ENCODE results near the gene MRTFA. TPM values are rescaled to one million over a fixed set of nuclear protein-coding genes. Genes with fewer than 3 reads are reported as not detected.

Gene MRTFA
- total RNA-seq, 1 experiment from 2014 or later = 28.0 TPM

DNA sequence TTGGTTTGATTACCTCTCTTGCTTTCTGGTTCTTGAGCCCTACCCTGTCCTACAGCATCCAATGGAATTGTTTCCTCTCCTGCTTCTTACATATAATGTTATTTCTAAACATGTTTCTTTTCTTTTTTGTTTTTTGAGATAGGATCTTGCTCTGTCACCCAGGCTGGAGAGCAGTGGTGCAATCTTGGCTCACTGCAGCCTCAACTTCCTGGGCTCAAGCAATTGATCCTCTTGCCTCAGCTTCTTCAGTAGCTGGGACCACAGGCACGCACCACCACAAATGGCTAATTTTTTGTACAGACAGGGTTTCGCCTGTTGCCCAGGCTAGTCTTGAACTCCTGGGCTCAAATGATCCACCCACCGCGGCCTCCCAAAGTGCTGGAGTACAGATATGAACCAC is 160.2 kb downstream of the MRTFA start:
- H3K4me3 ChIP-seq (replicated peaks in 1 of 2; ENCODE audit: low read depth in 1 of 2, low read length in 2 of 2) = no peak overlapping the region
- H3K9me2 ChIP-seq (ENCODE audit: insufficient read depth) = 0 out of 2 replicates have a peak, but pooled peaks cover 2% of the 10 kb centered on the region
- intact Hi-C loops (cut with micrococcal nuclease) = no loop called here
- no peaks in the 10 kb centered on the region for H3K36me3 ChIP-seq (ENCODE audit: control insufficient read depth in 1 of 2, insufficient read depth in 2 of 2, low read length in 2 of 2)
- BruUV-seq (replicated peaks) = no TSS peak
- ChIA-PET CTCF (no interaction called here), POLR2A (no interaction called here), RAD21 (ENCODE audit: low non-redundant PET in 1 of 2, low total read pairs in 2 of 2, uncharacterized antibody in 2 of 2, unreplicated experiment in 2 of 2) (no interaction called here)
- H3K79me2 ChIP-seq (ENCODE audit: insufficient read depth, low read length) = no peaks in the 10 kb centered on the region; the same call in 1 of the 2 replicates
- H3K4me2 ChIP-seq (ENCODE audit: low read length) = no peak overlapping the region
- H2AFZ ChIP-seq (ENCODE audit: low read depth, low read length, poor library complexity, severe bottlenecking) = no peak overlapping the region
- DNase-seq (ENCODE audit: low read depth, low spot score) (no peak), ATAC-seq (no peak)
- no peaks in the 10 kb centered on the region for H3K9me3 ChIP-seq (ENCODE audit: control insufficient read depth in 1 of 2, insufficient read depth in 1 of 2, low read depth in 1 of 2, low read length in 2 of 2)
- H3K4me1 ChIP-seq (ENCODE audit: control insufficient read depth in 1 of 2, insufficient read depth in 2 of 2, low read length in 2 of 2) = no peaks in the 10 kb centered on the region
- no peak overlapping the region for H3K9ac ChIP-seq (ENCODE audit: low read length)
- no peaks in the 10 kb centered on the region for H4K20me1 ChIP-seq (ENCODE audit: insufficient read depth)
- TF ChIP-seq, protein P1, sequence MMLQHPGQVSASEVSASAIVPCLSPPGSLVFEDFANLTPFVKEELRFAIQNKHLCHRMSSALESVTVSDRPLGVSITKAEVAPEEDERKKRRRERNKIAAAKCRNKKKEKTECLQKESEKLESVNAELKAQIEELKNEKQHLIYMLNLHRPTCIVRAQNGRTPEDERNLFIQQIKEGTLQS (IDR thresholded peaks at IDR 0.05) = no peak
- no peak for TF ChIP-seq POLR2A (IDR thresholded peaks at IDR 0.05; ENCODE audit: borderline replicate concordance, extremely low read depth, insufficient read depth, insufficient read length)
- TF ChIP-seq RAD21 (IDR thresholded peaks at IDR 0.05; ENCODE audit: low read depth) = no peak
- TF ChIP-seq FOSL1 (IDR thresholded peaks at IDR 0.05; ENCODE audit: low read depth) = no peak
- TF ChIP-seq SRF (IDR thresholded peaks at IDR 0.05; ENCODE audit: low read depth) = no peak
- TF ChIP-seq POLR2AphosphoS5 (IDR thresholded peaks at IDR 0.05; ENCODE audit: low read depth, low read length) = no peak
- TF ChIP-seq CBX3 (IDR thresholded peaks at IDR 0.05; ENCODE audit: low read depth) = no peak
- no peak for TF ChIP-seq YY1 (IDR thresholded peaks at IDR 0.05; ENCODE audit: extremely low read depth, insufficient replicate concordance, low read depth, low read length)
- TF ChIP-seq, protein P2, sequence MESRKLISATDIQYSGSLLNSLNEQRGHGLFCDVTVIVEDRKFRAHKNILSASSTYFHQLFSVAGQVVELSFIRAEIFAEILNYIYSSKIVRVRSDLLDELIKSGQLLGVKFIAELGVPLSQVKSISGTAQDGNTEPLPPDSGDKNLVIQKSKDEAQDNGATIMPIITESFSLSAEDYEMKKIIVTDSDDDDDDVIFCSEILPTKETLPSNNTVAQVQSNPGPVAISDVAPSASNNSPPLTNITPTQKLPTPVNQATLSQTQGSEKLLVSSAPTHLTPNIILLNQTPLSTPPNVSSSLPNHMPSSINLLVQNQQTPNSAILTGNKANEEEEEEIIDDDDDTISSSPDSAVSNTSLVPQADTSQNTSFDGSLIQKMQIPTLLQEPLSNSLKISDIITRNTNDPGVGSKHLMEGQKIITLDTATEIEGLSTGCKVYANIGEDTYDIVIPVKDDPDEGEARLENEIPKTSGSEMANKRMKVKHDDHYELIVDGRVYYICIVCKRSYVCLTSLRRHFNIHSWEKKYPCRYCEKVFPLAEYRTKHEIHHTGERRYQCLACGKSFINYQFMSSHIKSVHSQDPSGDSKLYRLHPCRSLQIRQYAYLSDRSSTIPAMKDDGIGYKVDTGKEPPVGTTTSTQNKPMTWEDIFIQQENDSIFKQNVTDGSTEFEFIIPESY (IDR thresholded peaks at IDR 0.05; ENCODE audit: extremely low read depth, insufficient replicate concordance, low read length) = no peak
- TF ChIP-seq ZFX (IDR thresholded peaks at IDR 0.05) = no peak
- no peak for TF ChIP-seq SP1 (IDR thresholded peaks at IDR 0.05; ENCODE audit: low read depth)
- no peak for TF ChIP-seq EZH2 (IDR thresholded peaks at IDR 0.05)
- TF ChIP-seq, protein P3, sequence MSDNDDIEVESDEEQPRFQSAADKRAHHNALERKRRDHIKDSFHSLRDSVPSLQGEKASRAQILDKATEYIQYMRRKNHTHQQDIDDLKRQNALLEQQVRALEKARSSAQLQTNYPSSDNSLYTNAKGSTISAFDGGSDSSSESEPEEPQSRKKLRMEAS (IDR thresholded peaks at IDR 0.05) = no peak
- TF ChIP-seq CEBPB (IDR thresholded peaks at IDR 0.05; ENCODE audit: low read depth) = no peak
- TF ChIP-seq EZH2phosphoT487 (IDR thresholded peaks at IDR 0.05; ENCODE audit: borderline replicate concordance) = no peak
- TF ChIP-seq ZNF274 (IDR thresholded peaks at IDR 0.05; ENCODE audit: low read depth, low read length) = no peak
- TF ChIP-seq ELF1 (IDR thresholded peaks at IDR 0.05; ENCODE audit: borderline replicate concordance, low read depth) = no peak
- TF ChIP-seq EGR1 (IDR thresholded peaks at IDR 0.05; ENCODE audit: low read depth) = no peak
- TF ChIP-seq, protein P4, sequence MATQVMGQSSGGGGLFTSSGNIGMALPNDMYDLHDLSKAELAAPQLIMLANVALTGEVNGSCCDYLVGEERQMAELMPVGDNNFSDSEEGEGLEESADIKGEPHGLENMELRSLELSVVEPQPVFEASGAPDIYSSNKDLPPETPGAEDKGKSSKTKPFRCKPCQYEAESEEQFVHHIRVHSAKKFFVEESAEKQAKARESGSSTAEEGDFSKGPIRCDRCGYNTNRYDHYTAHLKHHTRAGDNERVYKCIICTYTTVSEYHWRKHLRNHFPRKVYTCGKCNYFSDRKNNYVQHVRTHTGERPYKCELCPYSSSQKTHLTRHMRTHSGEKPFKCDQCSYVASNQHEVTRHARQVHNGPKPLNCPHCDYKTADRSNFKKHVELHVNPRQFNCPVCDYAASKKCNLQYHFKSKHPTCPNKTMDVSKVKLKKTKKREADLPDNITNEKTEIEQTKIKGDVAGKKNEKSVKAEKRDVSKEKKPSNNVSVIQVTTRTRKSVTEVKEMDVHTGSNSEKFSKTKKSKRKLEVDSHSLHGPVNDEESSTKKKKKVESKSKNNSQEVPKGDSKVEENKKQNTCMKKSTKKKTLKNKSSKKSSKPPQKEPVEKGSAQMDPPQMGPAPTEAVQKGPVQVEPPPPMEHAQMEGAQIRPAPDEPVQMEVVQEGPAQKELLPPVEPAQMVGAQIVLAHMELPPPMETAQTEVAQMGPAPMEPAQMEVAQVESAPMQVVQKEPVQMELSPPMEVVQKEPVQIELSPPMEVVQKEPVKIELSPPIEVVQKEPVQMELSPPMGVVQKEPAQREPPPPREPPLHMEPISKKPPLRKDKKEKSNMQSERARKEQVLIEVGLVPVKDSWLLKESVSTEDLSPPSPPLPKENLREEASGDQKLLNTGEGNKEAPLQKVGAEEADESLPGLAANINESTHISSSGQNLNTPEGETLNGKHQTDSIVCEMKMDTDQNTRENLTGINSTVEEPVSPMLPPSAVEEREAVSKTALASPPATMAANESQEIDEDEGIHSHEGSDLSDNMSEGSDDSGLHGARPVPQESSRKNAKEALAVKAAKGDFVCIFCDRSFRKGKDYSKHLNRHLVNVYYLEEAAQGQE (IDR thresholded peaks at IDR 0.05; ENCODE audit: low read depth) = no peak
- H3K27ac ChIP-seq (ENCODE audit: low read depth, low read length) = no peak overlapping the region
- H3K27me3 ChIP-seq (ENCODE audit: insufficient read depth, low read length) = no peaks in the 10 kb centered on the region
